ENCODE data around the gene MLX. TPM values are rescaled to one million over a fixed set of nuclear protein-coding genes. Genes with fewer than 3 reads are reported as not detected.
"Not testable (repeated sequence)": the region's sequence is repeated elsewhere in the genome, so short reads cannot be mapped to it uniquely, and the experiment has no call there.

MLX gene
- total RNA-seq, 1 donor from 2014 or later: 33.9 TPM

- no peak for DNase-seq (ENCODE audit: extremely low spot score in 2 of 2)
- H3K4me3 ChIP-seq: no peak overlapping the region
- H3K36me3 ChIP-seq: peaks cover 0 to 12% of the 10 kb centered on the region in 2 donors
- no peaks in the 10 kb centered on the region for H3K27me3 ChIP-seq
- no peak overlapping the region for H3K27ac ChIP-seq
- no peak for TF ChIP-seq CTCF (IDR thresholded peaks at IDR 0.05)
- no peak for TF ChIP-seq POLR2AphosphoS5 (IDR thresholded peaks at IDR 0.05; ENCODE audit: insufficient read depth in 1 of 2, low read depth in 1 of 2)
- TF ChIP-seq POLR2A (IDR thresholded peaks at IDR 0.05): no peak
- peaks cover 9% of the 10 kb centered on the region for H3K4me1 ChIP-seq
- no peaks in the 10 kb centered on the region for H3K9me3 ChIP-seq
- intact Hi-C loops (cut with DNase I): no loop called here
These were observed 19.9 kb upstream of the MLX start for GRCh38 chr17:42547001-42547461.

GRCh38 chr17:42547698-42548069 lies 19.2 kb upstream of the MLX start:
- intact Hi-C loops (cut with DNase I): no loop called here
- no peak for TF ChIP-seq POLR2A (IDR thresholded peaks at IDR 0.05)
- TF ChIP-seq CTCF (IDR thresholded peaks at IDR 0.05): no peak
- no peak for TF ChIP-seq POLR2AphosphoS5 (IDR thresholded peaks at IDR 0.05; ENCODE audit: insufficient read depth in 1 of 2, low read depth in 1 of 2)
- Histone ChIP-seq H3K27ac (no peak overlapping the region), H3K4me3 (no peak overlapping the region), H3K27me3 (no peaks in the 10 kb centered on the region), H3K36me3 (peaks cover 0 to 7% of the 10 kb centered on the region in 2 donors), H3K9me3 (no peaks in the 10 kb centered on the region), H3K4me1 (peaks cover 9% of the 10 kb centered on the region)
- DNase-seq (ENCODE audit: extremely low spot score in 2 of 2): no peak

GRCh38 chr17:42548070-42548837 lies 18.6 kb upstream of the MLX start:
- Histone ChIP-seq H3K27ac (no peak overlapping the region), H3K27me3 (no peaks in the 10 kb centered on the region), H3K9me3 (no peaks in the 10 kb centered on the region), H3K4me3 (peak overlapping the region; percentile 38 to 43), H3K4me1 (peaks cover 14% of the 10 kb centered on the region), H3K36me3 (peaks cover 0 to 1% of the 10 kb centered on the region in 2 donors)
- no peak for DNase-seq (ENCODE audit: extremely low spot score in 2 of 2)
- intact Hi-C loops (cut with DNase I): no loop called here
- TF ChIP-seq POLR2A (IDR thresholded peaks at IDR 0.05) (no peak), POLR2AphosphoS5 (IDR thresholded peaks at IDR 0.05; ENCODE audit: insufficient read depth in 1 of 2, low read depth in 1 of 2) (no peak), CTCF (IDR thresholded peaks at IDR 0.05) (no peak)

GRCh38 chr17:42548993-42549755 lies 17.7 kb upstream of the MLX start:
- no peak for DNase-seq (ENCODE audit: extremely low spot score in 2 of 2)
- Histone ChIP-seq H3K9me3 (no peaks in the 10 kb centered on the region), H3K27ac (no peak overlapping the region), H3K27me3 (no peaks in the 10 kb centered on the region), H3K4me3 (no peak overlapping the region), H3K4me1 (peaks cover 23% of the 10 kb centered on the region), H3K36me3 (no peaks in the 10 kb centered on the region)
- TF ChIP-seq POLR2A (IDR thresholded peaks at IDR 0.05) (no peak), POLR2AphosphoS5 (IDR thresholded peaks at IDR 0.05; ENCODE audit: insufficient read depth in 1 of 2, low read depth in 1 of 2) (no peak), CTCF (IDR thresholded peaks at IDR 0.05) (no peak)
- intact Hi-C loops (cut with DNase I): no loop called here

- H3K36me3 ChIP-seq; H3K9me3 ChIP-seq; intact Hi-C loops (cut with DNase I); H3K27me3 ChIP-seq: not testable (repeated sequence)
- H3K4me3 ChIP-seq: peak within 1 kb of the TSS; percentile 72 to 76
- H3K4me1 ChIP-seq: peaks cover 38% of the 10 kb centered on the region
- DNase-seq (ENCODE audit: extremely low spot score in 2 of 2): peak in 1 of 2 donors; percentile 80
- peak within 1 kb of the TSS; percentile 74 for H3K27ac ChIP-seq
These were observed 14.2 kb upstream of the MLX start, which contains the start of gene HSD17B1 for GRCh38 chr17:42552736-42553135. TSS of gene HSD17B1 (plus strand) at chr17:42552923. CDS start at chr17:42552934, 11 bp downstream.
